G401 (cell line): Measurements from ENCODE around the gene DLX6. TPM values are rescaled to one million over a fixed set of nuclear protein-coding genes. Genes with fewer than 3 reads are reported as not detected.

Experiments
- DNase-seq: peaks from one replicate; pipeline ENCODE4 v3.0.0-alpha.2; 2015; ENCODE audit warnings: low spot score
- in situ Hi-C: cut with HindIII; loops from 2 replicates; pipeline ENCODE4 v1.10.0; 2016; ENCODE audit warnings: low sequenced_read_pairs, mixed read lengths
- total RNA-seq: library from RNA; depleted of rRNA; stranded (reverse); fragments of >200 nt; shearing (Covaris generic); gene quantifications from 2 replicates; pipeline ENCODE4 v1.2.3, GENCODE V29; 2014

Gene DLX6
- total RNA-seq, 1 experiment from 2014 or later: not detected

DNA sequence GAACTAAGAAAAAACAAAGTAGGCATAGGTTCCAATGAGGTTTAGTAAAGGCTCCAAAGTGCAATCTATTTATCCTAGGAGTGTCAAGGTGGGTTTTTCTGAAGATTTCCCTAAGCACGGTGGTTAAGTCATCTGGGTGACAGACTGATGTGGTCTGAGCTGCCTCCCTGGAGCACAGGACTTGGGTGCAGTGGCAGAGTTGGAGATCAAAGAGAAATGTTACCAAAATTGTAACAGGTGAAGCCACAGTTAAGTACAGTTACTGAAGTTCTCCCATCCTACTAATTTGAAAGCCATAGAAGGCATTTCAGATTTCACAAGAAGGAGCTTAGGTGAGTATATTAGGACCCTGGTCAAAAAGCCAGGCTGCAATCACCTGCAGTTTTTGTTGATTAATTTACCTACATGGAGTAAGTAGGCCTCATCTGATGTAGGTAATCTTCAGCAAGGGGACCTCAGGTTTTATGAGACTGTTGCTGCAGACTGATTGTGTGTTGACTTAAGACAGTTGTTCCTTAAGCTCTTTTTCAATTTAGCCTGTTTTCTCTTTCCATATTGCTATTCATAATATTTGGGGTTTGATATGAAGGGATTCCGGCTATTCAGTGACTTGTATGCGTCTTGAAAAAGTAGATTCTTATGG lies 3.0 kb downstream of the DLX6 start:
- in situ Hi-C loops: no loop called here
- DNase-seq: no peak

DNA sequence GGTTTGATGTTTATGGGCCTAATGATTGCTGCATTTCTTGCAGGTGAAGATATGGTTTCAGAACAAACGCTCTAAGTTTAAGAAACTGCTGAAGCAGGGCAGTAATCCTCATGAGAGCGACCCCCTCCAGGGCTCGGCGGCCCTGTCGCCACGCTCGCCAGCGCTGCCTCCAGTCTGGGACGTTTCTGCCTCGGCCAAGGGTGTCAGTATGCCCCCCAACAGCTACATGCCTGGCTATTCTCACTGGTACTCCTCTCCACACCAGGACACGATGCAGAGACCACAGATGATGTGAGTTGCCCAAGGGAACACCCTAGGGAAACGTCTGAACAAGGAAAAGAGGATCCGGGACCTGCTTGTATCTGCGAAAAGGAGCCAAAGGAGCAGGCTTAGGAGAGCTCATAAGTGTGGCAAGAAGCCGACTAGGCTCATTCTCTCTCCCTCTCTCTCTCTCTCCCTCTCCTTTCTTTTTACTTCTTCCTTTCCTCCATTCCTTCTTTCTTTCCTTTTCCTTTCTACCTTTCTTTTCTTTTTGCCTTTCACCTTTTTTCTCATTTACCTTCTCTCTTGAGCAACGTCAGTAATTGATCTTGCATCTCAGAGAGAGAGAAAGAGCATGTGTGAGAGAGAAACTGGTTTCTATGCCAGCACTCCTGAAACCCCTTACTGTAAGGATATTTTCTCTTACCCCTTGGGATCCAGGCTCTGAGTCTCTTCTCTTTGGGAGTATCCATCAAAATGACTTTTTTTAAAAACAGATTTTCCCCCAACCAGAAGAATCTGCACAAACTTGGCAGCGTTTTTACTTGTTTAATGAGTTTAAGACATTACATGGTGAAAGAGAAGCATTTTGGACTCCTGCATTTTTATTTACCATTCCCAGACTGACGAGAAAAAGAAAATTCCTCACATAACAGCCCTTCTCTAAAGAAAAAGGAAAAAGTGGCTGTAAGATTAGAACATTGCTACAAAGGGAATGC lies 4.7 kb downstream of the DLX6 start:
- in situ Hi-C loops: no loop called here
- no peak for DNase-seq

DNA sequence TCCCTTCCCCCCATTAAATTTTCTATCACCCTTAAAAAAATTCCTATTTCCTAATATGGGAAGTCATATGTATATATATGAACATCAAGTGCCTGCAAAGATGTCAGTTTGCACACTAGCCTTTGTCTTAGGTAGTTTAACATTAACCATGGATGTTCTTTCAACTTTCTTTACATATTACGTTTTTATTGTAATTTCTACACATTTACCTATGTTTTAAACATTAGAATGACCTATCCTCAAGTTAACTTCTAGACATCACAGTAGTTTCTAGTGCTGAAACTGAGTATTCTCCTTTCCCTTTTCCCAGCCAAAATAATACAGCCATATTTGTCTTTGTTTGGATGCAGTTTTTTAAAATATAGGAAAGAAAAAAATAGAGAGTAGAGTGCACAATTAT lies 5.8 kb downstream of the DLX6 start:
- in situ Hi-C loops: no loop called here
- no peak for DNase-seq

DNA sequence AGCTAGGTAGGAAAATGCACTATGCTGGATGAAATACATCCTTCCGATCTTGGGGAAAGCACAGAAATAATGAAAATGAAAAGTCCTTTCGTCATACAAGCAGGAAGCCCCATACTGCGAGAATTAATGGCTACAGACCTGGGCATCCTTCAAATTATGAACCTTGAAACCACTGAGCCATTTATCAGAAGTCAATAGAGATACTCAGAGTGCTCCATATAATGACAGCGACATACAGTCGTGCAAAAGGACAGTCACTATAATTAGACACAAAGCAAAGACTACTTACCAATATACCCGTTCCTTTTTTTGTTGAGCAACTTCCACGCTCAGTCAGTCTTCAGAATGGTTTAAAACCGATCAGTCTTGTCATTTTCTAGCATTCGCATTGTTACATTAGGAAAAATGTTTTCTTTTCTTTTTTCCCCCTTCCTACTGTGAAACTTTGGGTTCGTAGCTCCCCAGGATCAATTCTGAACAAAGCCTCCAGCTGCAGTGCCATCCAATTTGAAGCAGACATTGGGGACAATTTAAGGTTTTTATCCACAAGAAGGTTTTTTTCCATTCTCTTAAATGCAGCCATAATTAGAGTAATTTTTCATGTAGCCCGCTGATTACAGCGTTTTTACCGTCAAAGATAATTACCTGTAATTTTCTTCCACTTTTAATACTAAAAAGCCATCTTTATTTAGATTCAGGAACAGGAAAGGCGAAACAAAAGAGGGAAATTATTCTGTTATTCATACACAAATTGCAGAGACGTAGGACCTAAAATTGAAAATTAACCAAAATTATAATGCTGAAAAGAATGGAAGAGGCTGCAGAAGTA lies 6.4 kb downstream of the DLX6 start:
- no peak for DNase-seq
- in situ Hi-C loops: no loop called here

DNA sequence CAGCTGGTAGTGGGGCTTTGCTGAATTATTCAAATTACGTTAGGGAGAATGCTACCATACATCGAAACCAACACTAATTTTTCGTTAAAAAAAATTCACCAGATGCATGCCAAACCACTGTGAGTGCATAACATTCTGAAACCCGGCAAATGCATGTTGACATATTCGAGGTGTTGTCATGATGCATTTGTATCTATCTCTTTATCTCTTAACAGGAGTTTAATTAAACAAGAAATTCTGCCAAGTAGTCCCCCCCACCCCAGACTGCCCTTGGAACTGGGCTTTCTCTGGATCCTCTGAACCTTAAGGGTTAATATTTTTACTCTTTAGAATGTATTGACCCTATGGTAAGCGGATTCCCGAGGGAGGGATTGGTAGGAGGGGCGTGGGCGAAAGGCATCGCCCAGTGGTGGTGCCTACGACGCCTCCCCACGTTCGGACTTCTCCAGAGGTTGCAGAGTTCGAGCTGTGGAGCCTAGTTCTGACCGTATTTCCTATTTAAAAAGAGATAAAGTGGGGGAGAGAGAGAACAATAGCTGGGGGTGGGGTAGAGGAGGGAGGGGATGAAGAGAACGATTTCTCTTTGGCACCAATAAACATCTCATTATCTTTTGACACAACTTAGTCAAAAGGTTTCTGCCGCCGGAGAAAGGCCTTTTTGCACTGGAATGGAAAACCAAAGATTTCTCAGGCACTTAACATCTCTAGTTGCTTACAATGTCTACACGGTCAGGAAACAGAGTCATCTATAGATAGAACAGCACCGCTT lies 7.2 kb downstream of the DLX6 start:
- in situ Hi-C loops: no loop called here
- no peak for DNase-seq

DNA sequence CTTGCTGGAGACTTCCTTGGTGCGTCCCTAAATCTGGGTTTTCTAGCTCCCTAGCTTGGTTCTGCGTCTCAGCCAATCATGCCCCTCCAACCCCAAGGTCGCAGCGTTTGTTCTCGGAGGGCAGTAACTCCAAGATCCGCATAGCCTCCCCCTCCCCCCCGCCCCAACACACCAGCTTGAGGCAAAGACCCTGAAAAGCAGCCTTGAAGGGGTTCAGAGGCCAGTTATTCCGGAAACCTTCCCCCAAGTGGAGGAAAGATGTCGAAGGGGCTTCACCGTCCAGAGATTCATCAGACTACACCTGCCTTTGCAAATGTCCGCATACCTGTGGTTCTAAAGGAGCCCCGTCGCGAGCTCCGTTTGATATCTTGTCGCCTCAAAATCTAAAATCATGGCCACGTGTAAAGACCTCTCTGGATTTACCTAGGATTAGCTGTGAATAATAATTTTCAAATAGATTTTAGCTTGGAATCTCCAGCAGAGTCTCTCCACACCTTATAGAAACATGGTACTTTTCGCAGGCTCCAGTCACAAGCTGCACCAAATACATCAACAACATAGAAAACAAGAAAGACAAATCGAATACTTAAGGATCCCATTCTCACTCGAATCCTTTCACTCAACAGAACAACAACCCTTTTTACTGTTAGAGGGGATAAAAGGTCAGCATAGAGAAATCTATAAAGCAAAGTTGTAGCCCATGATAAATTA lies 7.9 kb downstream of the DLX6 start:
- in situ Hi-C loops: no loop called here
- no peak for DNase-seq

DNA sequence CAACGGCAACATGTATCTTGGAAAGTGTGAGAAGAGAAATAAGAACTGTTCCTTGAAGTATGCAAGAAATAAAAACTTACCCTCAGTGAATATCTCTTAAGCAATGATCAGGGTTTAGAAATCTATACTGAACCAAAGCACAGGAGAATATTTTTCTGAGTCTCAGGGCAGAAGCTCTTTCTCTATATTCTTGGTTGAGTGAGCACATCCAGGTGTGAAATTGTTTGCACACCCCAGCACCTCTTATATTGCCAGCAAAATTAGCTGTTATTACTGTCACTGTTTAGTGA lies 8.4 kb downstream of the DLX6 start:
- DNase-seq: no peak
- in situ Hi-C loops: no loop called here

DNA sequence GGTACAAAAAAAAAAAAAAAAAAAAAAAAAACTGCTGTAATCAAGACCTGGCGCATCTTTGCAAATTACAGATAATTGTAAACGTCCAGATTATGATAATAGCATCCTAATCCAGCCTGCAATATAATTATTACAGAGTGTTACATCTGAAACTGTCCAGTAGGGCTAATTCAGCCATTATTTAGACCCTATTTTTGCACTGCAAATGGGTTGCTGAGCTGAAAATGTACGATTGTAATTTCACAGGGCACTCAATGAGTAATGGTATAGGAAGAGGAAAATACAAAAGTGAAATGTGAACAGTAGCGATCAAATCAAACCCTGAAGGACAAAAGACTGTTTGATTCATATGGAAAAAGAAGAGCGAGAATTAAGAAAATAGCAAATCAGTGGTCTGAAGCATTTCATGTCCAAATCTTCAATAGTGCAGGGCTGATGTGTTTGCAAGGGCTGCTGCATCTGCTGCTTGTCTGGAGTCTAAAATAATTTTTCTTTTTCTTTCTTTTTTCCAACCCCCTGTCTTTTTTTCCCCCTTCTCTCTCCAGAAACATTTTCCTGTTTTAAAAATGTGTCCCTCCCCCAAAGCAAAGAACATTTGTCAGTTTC lies 8.9 kb downstream of the DLX6 start:
- in situ Hi-C loops: no loop called here

DNA sequence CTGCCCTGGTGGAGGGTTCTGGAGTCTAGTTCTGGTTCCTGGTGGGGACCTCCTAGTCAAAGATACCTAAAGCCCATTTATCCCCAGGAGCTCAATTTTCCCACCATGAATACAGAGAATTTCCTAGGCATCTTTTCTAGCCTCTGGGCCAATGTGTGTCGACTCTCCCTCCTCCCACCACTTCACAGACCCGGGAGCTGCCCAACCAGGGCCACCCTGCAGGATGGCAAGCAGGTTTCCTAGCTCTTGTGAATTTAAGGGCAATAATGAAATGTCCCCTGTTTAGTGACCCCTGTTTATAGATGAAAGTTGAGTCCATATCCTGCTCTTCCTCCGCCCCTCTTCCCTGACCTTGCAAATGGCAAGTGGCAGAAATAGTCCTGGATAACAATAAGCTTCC lies 9.9 kb downstream of the DLX6 start:
- in situ Hi-C loops: no loop called here
- DNase-seq: no peak

More for the DNA sequence above, 8.9 kb downstream of the DLX6 start:
- DNase-seq: no peak

DNA sequence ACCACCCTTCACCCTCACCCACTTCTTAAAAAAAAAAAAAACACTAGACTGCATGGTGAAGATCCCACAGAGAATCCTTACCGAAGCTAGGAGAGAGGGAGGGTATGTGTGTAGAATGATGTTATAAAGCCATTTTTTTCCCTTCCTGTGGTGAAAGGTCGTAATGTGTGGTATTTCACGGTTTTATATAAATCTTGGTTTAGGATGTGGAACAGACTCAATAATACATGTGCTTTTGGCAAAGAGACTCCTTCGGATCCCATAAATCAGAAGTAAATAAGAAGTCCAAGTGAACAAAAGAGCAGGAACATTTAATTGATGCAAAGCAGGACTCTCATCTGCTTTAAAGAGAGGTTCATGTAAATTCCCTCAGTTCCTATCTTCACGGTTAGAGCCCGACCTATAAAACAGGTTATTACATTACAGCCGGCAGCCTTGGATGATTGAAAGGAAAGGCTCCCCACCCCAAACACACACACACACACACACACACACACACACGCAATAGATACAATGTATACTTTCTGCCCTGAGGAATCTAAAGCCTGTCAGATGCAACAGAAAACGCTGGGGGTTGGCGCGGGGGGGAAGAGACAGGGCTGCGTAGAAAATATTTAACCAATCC lies 10.5 kb downstream of the DLX6 start:
- in situ Hi-C loops: no loop called here
- DNase-seq: no peak

DNA sequence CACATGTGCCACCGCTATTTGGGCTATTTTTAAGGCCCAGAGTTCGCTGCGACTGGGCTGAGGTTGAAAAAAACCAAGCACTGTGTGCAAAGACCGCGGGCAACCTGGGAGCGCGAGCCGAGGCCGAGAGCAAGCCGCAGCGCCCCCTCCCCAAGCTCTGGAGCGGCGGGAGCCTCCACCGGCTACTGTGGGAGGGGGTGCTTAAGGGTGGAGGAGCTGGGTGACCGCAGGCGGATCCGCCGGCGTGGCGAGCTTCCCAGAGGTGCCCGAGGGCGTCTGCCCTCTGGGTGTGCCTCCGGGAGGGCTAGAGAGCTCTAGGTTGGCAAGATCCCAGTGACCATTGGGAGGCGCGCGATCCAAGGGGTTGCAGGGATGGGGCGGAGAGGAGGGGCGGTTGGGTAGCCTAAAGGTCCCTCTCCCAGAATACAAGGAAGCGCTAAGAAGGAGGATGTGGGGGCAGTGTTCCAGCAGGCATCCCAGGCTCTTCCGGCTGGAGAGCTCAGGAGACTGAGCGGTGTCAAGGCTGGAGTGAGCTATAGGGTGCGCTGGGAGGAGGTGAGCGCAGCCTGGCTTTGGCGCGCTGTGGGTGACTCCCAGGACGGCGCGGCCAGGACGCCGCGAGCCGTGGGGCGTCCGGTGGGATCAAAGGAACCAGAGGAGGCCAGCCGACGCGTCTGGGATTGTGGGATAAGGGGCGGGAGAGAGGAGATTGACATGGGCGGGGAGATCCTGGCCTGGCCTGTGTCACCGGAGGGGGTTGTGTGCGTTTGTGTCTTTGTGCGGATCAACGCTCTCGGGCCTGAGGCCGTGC lies 11.2 kb downstream of the DLX6 start:
- in situ Hi-C loops: no loop called here
- no peak for DNase-seq

DNA sequence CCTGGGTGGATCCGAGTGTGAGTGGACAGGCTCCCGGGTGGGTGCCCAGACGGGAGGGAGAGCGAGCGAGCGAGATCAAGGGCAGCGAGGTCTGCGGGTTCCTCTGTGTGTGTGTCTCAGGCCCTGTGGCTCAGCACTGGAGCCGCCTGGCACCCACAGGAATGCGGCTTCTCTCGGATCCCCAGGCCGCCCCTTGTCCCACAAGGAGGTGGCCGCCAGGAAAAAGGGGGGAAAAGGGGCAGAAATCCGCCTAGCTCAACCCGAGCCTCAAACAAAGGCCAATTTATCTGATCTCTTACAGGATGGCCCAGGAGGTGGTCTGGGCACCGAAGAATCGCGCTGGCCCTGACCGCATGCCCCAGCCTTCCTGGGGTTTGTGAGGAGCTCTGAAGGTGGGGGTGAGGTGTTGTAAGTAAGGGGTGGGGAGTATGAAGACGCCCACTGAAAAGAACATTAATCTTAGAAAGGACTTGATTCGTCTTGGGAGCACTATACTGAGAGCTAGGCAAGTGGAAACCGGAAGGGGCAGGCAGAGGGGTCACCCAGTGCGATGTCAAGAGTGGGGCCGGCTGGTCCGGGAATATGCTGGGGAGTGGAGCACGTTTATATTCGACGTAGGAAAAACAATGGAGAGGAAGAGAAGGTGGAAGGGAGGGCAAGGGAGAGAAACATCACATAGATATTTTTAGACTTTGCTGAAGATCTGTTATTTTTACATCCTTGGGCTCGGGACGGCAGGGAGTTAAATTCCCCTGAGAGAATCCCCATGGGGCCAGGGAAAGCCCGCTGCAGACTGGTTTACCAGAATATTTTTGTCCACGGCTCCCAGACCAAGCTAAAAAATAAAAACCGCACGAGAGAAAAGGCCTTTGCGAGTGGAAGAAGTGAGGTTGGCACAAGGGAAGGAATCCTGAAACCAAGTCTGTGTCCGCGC lies 12.1 kb downstream of the DLX6 start:
- no peak for DNase-seq
- in situ Hi-C loops: no loop called here

DNA sequence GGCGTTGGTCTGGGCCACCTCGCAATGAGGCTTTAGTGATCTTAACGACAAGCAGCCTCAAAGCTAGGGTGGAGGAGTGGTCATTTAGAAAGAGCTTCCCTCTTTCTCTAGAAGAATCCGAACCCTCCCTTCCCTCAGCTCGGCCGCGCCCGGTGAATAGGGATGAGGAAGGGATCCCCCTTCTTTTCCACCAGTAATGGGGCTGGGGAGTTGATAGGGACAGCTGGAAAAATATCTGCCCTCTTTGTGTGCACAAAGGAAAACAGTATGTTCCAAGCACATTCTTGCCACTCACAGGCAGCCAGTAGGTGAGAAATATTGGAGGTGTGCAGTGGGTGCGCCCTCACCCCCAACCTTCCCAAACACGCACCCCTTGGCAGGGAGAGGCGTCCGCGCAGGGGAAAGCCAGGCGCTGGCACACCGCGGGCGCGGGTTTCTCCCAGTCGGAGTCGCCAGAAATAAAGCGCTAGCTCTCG lies 12.8 kb downstream of the DLX6 start:
- in situ Hi-C loops: no loop called here

DNA sequence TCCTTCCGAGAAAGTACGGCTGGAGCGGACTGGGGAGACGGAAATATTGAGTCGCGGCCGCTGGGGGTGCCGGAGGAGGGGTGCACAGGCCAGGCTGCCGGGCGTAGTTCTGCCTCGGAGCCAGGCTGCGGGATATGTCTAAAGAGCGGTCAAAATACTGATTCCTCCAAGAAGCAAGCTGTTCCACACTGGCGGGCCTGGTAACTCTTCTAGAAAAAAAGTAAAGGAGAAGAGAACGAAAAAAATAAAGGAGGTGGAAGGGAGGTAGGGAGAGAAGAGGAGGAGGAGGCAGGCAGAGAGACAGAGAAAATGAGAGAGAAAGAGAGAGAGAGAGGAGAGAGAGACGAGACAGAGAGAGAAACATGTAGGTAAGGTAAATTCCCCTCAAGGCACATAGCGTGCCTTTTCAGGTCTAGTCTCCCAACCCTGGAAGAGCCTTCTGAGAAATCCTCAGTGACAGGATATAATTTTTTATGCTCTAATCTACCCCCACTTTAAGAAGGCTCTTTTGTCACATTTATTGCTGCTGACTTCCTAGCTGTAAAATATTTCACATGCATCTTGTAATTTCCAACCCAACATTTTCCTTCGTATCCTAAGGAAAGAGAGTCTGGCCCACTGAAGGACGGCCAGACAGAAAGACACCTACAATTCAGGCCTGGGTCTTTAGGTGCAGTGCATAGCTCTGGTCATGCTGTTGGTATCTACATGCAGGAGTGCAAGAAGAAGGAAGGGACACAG lies 13.6 kb downstream of the DLX6 start:
- in situ Hi-C loops: no loop called here
- DNase-seq: no peak

More for the DNA sequence above, 12.8 kb downstream of the DLX6 start:
- no peak for DNase-seq

DNA sequence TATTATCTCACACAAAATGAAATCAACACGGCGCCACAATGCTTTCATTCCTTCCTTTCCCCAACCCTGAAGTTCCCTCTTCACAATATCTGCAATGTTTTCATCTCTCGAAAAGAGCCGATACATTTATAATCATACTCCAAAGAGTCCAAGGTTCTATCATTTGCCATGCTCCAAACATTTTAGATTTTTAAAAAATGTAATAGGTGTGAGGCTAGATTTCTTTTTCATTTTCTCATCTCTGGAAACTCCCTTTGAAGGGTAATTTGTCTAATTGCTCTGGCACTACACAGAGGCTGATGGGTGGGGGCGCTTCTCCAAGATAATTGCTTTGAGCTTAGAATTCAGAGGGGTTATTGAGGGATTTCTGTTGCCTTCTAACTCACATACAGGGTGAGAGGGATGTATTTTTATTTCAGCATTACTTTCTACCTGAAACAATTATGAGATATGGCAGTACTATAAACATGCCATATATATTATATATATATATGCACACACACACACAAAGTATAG lies 14.4 kb downstream of the DLX6 start:
- in situ Hi-C loops: no loop called here
- DNase-seq: no peak
